Activated CD4-positive, CD25-positive, alpha-beta regulatory T cell treated with anti-CD3 and anti-CD28 coated beads, Interleukin-2, amount 50 U/mL, for 16 hours (primary cell): ENCODE data around the gene RFNG.

Experiments
- DNase-seq: peaks from one replicate; pipeline ENCODE4 v3.0.0-alpha.2; 2020; ENCODE audit warnings: low read depth, low spot score

Gene RFNG

DNA sequence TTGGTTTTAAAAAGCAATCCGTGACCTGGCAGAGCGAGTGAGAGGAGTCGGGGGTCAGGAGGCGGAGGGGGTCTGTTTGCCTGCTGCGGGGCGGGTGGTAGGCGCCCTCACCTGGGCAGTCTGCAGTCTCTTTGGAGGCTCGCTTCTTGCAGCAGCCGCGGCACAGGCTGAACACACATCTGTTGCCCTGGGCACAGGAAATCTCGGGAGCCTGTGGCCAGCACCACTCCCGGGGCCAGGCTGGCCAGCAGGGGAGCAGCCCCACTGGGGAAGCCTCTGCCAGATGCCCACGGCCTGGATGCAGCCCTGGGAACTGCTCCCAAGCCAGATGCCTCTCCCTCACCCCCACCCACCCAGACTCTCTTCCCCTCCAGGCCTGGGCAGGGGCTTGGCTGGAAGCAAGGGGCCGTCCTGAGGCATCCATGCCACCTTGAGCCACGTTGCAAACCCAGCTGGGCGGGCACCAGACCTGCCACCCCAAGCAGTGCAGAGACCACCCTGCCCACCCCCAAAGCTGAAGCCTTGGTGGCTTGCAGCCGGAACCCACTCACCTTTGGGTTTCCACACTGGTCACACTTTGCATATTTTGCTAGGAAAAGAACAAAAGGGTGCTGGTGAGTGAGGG, 6.7 kb upstream of the RFNG start:
- DNase-seq = no peak

DNA sequence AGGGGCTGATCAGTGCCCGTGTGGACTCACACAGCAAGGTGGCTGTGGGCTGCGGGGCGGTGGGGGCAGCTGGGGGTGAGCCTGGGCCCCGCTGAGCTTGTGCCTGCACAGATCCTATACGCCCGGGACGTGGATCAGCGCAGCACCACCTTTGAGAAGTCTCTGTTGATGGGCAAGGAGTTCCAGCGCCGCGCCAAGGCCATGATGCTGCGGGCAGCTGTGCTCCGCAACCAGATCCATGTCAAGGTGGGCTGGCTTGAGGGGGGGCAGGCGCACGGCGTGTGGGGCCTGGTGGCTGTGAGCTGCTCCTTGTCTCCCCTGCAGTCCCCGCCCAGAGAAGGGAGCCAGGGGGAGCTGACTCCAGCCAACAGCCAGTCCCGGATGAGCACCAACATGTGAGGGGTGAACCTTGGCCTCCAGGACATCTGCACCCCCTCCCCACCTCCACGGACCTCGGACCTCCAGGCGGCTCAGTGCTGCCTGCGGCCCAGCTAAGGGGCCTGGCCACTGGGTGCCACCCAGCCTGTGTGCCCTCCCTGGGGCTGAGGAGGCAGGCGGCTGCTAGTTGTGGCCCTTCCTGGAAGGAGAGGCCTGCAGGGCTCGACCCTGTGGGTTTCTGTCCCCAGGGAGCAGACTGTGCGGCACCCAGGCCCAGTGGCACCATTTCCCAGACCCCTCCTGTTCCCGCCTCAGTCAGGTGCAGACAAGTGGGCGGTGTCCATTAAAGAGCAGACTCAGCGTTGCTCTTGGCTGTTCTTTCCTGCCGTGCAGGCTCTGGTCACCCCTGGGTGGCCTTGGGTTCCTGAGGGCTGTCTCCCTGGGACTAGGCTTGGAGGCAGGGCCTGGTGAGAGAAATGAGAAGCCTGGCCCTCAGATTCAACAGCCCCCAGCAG, 5.4 kb upstream of the RFNG start:
- no peak for DNase-seq

DNA sequence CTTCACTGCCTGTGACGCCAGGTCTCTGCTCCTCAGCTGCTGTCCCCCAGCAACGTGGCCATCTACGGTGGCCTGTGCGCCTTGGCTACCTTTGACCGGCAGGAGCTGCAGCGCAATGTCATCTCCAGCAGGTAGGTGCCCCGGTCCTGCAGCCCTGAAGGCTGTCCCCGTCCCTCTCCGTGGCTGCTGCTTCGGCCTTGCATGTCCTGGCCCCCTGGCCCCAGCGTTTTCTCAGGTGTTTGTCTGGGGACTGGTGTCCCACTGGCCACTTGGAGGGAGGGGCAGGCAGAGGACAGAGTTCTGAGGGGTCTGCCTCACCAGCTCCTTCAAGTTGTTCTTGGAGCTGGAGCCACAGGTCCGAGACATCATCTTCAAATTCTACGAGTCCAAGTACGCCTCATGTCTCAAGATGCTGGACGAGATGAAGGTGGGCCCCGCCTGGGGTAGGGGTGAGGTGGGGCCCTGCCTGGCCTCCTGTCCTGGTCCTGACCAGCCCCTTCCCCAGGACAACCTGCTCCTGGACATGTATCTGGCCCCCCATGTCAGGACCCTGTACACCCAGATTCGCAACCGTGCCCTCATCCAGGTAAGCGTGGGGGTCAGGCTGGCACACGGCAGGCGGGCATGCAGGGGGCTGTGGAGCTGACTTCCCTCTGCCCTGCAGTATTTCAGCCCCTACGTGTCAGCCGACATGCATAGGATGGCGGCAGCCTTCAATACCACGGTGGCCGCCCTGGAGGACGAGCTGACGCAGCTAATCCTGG, 4.5 kb upstream of the RFNG start:
- no peak for DNase-seq

DNA sequence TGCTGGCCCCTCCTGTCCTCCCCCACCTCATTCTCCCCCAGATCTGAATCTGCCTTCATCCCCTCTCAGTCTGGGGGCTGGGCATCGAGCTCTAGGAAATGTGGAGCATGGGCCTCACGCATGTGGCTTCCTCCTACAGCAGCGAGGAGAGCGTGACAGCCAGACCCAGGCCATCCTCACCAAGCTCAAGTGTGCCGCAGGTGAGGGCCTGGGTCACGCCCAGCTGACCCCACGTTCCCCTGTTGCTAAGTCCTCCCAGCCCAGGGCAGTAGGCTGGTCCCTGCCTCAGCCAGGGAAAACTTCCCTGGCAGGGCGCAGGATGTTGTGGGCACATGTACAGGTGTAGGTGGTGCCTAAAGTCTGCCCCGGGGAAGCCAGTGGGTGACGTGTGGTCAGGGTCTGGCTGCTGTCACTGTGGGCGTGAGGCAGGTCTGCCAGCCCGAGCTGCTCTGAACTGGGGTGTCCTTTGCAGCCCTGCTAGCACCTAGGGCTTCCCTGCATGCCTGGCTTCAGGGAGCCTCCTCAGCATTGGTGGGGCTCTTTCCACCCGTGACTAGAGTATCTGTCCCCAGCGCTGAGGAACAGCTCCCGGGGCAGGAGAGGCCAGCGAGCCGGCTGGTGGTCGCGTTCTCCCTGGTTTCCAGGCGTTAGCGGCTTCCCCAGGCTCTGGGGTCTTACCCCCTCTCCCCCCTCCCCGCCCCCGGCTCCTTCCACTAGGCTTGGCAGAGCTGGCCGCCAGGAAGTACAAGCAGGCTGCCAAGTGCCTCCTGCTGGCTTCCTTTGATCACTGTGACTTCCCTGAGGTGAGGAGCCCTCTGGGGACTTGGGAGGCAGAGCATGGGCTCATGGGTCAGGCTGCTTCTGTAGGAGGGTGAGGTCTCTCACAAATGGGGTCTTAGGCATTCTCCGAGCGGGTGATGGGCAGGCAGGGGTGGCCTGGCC, 3.7 kb upstream of the RFNG start:
- DNase-seq = no peak

DNA sequence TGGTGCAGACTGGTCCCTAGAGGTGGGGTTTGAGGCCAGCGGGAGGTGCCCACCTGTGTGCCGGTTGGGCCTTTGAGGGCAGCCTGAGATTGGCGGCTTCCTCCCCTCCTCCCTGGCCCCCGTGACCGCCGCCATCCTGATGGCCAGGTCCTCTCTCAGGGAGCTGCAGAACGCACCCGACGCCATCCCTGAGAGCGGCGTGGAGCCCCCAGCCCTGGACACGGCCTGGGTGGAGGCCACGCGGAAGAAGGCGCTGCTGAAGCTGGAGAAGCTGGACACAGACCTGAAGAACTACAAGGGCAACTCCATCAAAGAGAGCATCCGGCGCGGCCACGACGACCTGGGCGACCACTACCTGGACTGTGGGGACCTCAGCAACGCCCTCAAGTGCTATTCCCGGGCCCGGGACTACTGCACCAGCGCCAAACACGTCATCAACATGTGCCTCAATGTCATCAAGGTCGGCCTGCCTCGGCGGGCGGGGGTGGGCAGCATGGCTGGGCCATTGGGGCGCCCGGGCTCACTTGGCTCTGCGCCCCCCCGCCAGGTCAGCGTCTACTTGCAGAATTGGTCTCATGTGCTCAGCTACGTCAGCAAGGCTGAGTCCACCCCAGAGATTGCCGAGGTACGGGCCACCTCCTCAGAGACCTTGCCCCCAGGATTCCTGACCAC, 2.9 kb upstream of the RFNG start:
- DNase-seq = no peak

DNA sequence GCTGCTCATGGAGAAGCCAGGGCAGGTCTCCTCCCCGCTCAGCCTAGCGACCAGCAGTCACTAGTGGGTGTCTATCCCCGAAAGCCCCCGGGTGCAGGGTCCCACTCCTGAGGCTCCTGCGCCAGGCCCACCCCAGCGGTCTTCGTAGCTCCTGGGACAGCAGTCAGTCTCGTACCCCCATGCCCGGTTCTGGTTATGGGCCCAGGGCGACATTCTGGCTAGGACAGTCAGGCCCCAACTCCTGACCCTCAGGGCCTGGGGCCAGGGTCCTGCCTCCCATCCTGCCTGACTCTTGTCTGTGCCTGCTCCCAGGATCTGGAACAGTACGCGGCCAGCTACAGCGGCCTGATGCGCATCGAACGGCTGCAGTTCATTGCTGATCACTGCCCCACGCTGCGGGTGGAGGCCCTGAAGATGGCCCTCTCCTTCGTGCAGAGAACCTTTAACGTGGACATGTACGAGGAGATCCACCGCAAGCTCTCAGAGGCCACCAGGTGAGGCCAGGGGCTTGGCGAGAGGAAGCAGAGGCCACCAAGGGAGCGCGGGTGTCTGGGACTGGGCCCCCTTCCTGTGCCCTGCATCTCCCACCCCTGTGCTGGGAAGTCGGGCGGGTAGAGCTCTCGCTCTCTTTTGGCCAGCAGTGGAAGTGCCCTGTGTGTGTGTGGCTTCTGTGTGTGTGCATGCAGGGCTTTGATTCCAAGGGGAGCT, 2.1 kb upstream of the RFNG start:
- no peak for DNase-seq

DNA sequence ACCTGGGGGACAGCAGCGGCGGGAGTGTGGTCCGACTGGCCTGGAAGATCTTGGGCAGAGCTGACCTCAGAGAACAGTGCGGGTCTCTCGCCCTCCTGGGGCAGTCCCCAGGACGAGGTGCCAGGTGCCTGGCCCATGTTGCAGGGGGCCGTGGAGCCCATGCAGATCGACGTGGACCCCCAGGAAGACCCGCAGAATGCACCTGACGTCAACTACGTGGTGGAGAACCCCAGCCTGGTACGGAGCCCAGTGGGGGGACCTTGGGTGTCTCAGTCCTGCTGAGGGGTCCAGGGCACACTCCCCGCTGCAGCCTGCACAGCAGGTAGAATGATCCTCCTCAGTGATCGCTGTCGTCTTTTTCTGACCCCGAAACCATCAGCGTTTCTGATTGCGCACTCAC, 1.5 kb upstream of the RFNG start:
- no peak for DNase-seq

DNA sequence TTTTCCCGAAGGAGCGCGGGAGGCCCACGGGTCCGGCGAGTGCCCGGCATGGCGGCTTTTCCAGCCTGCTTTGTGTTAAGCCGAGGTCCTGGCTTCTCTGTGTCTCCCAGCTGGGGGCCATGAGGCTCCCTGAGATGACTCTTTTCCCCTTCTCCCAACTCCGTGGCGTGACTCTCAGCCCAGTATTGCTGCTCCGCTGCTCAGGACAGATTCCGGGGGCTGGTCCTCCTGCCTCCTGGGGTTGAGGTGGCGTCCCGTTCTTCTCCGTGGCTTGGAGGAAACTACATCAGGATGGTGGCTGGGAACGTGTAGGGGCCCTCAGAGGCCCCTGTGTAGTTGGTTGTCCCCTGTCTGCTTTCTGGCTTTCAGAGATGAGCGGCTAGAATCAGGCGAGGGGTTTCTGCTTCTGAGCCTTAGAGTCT, 1.0 kb upstream of the RFNG start:
- DNase-seq = no peak

DNA sequence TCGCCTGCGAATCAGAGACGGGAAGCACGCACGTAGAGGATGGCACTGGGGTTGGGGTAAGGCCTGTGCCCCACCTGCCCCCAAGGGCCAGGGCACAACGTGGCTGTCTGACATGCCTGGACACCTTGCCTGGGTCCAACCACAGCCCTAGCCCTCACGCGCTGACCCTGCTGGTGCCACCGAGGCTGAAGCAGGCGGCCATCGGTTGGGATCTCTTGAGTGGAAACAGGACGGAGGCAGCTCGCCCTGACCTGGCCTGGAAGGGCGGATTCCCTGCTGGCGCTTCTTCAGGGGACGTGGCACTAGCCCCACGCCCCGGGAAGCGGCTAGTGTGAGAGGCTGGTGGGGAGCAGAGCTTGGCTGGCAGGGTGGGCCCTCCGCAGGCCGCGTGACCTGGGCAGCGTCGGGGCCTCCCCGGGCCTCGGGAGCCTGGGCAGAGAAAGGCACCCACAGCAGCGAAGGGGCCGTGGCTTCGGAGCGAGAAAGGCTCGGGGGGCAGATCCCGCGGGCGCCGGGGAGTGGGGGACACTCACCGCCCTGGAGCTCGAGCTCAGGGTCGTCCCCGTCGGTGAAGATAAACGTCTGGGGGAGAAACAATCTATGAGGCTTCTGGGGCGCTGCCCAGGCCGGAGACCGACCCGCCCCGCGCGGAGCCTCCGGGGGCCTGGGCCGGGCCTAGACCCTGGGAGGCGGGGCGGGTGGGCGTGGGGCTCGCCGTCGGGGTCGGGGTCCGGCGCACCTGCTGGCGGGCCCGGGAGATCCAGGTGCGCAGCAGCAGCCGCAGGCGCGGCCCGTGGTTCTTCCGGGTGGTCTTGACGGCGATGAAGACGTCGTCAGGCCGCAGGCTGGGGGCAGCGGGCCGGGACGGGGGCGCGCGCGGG, 610 bp downstream of the RFNG start:
- DNase-seq = no peak

DNA sequence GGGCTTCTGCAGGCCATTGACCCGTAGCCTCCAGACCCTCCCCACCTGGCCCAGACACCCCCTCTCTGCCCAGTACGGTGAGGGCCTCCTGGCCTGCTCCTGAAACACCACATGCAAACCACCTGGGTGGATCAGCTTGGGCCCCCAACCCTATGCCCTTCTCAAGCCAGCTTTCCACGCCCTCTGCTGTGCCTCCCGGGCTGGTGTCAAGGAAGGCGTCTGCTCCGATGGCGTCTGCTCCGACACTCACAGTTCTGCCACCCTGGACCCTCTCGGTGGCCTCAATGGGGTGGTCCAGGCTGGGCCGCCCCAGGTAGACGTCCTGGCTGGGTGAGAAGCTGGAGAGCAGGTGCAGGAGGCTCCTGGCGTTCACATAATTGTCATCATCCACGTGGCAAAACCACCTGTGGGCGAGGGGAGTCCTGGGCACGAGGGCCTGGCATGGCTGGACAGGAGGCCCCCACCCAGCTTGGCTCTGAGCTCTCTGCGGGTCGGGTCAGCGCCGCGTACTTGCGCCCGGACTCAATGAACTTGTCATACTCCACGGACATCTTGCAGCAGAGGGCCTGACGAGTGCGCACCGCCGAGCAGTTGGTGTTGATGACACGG, 1.4 kb downstream of the RFNG start:
- DNase-seq = no peak

DNA sequence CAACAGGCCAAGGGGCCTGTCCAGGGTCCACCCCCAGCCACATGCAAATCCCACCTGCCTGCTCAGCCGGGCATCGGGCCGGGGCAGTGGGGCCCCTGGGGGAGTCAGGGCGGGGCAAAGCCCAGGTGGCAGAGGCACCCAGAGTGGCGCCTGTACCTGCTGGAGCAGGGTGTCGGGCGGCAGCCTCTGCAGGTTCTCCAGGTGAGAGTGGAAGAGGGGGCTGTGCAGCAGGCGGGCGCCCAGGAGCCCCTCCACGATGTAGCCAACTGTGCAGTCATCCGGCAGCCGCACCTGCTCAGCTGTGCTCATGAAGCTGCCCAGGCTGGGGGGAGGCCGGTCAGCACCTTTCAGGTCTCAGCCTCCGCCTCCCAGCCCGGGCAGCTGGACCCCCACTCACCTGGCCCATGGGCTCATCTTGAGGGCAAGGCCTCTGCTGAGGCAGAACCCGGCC, 2.1 kb downstream of the RFNG start:
- DNase-seq = no peak

DNA sequence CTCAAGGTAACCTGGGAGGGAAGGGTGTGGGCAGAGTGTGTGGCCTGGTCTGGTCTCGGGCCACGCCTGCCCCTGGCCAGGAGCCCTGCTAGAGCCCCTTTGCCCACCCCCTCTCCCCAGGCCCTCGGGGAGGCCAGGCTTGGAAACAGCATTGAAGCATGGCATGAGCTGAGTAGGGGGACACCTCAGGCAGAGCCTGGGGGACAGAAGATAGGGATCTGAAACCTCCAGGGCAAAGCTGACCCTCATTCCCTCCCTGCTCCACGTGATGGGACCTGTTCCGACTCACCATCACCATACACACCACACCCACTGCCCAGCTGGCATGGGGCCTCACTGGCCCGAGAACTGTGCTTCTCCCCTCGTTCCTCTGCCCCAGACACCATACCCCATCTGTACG, 2.5 kb downstream of the RFNG start:
- DNase-seq = no peak

DNA sequence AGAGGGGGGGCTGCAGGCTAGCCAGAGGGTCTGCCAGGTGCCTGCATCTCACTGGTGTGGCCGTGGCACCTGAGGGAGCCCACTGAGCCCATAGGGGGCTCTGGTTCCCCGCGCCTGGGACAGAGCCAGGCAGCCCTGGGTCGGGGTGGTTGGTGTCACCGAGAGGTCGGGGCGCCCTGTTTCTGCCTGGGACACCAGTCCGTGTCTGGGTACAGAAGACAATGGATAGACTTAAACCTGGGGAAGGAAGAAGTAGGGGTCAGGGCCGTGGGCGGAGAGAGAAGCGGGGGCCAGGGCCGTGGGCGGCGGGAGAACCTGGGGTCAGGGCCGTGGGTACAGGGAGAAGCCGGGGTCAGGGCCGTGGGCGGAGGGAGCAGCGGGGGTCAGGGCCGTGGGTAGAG, 3.0 kb downstream of the RFNG start:
- DNase-seq = no peak

DNA sequence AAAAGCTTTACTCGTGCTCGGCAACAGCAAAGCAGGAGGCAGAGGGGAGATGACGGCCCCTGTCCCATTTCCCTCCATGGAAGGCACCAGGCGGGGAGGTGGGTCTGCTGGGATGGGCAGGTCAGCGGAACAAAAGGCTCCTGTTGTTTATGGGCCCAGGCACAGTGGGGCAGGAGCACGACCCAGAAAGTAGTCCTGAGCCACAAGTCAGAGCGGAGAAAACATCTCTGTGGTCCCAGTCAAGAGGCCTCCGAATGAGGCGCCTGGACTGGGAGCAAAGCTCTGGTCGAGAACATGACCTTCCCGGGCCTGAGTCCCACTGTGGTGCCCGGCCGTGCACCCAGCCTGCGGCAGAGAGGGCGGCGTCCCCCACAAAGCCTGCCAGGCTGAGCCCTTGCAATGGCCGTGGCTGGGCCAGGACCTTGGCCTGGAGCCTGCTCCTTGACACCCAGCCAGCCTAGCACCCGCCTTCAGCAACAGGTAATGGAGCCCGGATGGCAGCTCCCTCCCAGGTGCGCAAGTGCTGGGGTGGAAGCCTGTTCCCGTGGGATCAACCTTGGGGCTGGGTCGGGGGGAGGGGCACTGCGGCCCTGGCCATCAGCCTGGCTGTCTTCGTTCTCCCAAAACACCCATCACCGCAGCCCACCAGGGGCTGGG, 3.6 kb downstream of the RFNG start:
- no peak for DNase-seq

DNA sequence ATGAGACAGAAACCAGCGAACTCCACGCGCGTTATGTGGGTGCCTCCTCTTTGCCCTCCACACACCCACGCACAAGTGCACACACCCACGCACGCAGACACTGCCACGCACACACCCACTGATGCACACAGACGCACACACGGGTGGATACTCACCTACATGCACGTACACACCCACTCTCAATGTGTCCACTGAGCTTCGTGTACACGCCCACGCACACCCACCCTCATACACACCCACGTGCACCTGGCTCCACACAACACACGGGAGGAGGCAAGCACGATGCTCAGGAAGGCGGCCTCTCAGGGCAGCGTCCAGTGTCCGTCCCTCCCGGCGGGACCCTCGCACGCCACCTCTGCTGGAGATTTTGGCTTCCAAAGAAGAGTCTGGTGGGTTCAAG, 4.2 kb downstream of the RFNG start:
- DNase-seq = no peak

DNA sequence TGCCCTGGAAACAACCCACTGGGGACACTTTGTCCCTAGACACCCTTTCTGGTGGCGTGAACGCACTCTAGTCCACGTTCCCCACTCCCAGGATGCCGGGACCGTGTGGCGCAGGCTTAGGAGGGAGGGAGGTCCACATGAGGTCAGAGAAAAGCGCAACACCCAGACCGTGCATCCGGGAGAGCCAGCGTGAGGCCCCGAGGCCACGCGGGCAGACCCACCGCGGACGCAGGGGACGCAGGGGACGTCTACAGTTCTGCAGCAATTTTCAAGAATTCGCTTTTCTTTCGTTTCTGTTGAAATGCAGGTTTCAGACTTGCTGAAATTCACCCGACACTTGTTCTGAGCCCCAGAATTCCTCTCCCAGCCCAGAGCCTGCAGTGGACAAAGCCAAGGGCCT, 4.7 kb downstream of the RFNG start:
- DNase-seq = no peak

DNA sequence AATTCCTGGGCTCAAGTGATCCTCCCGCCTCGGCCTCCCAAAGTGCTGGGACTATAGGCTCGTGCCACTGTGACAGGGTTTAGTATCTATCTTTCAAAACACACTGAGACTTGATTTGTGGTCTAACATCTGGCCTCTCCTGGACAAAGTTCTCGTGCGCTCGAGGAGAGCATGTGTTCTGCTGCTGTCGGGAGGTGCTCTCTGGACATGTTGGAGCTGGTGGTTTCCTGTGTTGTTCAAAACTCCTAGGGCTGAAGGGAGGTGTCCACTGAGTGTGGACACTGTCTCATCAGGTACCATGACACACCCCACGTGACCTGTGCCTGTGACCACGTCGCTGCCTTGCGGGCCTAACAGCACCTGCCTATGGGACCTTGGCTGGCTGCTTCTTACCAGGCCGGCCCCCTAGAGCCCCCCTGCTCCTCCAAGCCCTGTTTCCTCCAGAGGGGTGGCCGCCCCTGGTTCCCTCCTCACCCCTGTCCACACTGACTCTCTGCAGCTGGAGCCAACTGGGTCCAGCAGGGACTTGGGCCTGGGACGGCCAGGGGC, 5.6 kb downstream of the RFNG start:
- no peak for DNase-seq

DNA sequence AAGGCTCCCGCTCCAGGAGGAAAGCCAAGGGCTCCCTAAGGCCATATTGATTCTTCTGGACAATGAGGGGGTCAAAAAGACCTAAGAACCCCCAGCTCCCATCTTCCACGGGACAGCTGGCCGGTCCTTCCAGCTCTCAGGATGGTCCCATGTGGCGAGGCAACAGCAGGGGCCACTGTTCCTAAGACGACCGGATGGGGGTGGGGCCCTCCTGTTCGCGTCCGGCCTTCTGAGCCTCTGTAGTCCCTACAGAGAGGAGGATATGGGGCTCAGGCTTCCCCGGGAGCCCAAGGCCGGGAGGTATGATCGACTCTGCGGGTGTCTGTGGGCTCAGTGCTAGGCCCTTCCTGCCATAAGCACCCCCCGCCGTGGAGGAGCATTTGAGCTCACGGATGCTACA, 8.1 kb downstream of the RFNG start:
- DNase-seq = no peak
